MCF 10A (cell line): ENCODE measurements around the gene CARD9. TPM values are rescaled to one million over a fixed set of nuclear protein-coding genes. Genes with fewer than 3 reads are reported as not detected.
"Not testable (repeated sequence)": the region's sequence is repeated elsewhere in the genome, so short reads cannot be mapped to it uniquely, and the experiment has no call there.

Experiments
- BruUV-seq: library from RNA; stranded (reverse); fragments of 400-500 nt; replicated peaks from 2 replicates; lab custom pipeline; 2021; lab: Mats Ljungman, UMichigan
- CTCF ChIA-PET: fragments of 300-600 bp; sonication (Branson Sonifier 250); formaldehyde crosslinking; extraction: SDS; loops from one replicate; lab custom pipeline; 2021; ENCODE audit warnings: antibody characterized with exemption, inconsistent platforms; lab: Yijun Ruan, JAX
- POLR2A ChIA-PET: fragments of 300-600, 350-650 bp; sonication (Branson Sonifier 250); formaldehyde crosslinking; extraction: SDS; loops from one replicate; lab custom pipeline; 2020; ENCODE audit warnings: antibody characterized with exemption, inconsistent platforms; lab: Yijun Ruan, JAX
- DNase-seq: peaks from one replicate; pipeline ENCODE4 v3.0.0-alpha.2; 2018; ENCODE audit not compliant: unreplicated experiment
- H3K27ac Mint-ChIP-seq: one replicate; pipeline ENCODE4 v1.8.0; 2022; ENCODE audit warnings: mild to moderate bottlenecking, low read depth, mixed read lengths; ENCODE audit not compliant: unreplicated experiment
- H3K27me3 Mint-ChIP-seq: one replicate; pipeline ENCODE4 v1.8.0; 2022; ENCODE audit warnings: mixed read lengths; ENCODE audit not compliant: insufficient read depth, unreplicated experiment
- H3K36me3 Mint-ChIP-seq: one replicate; pipeline ENCODE4 v1.8.0; 2022; ENCODE audit warnings: mild to moderate bottlenecking, moderate library complexity, mixed read lengths; ENCODE audit not compliant: insufficient read depth, unreplicated experiment
- H3K4me1 Mint-ChIP-seq: one replicate; pipeline ENCODE4 v1.8.0; 2022; ENCODE audit warnings: mixed read lengths; ENCODE audit not compliant: insufficient read depth, unreplicated experiment
- H3K4me3 Mint-ChIP-seq: one replicate; pipeline ENCODE4 v1.8.0; 2022; ENCODE audit warnings: mild to moderate bottlenecking, moderate library complexity, mixed read lengths; ENCODE audit not compliant: unreplicated experiment
- H3K9me3 Mint-ChIP-seq: one replicate; pipeline ENCODE4 v1.8.0; 2022; ENCODE audit warnings: mixed read lengths; ENCODE audit not compliant: unreplicated experiment
- CTCF ChIP-seq: fragments of 200-600 bp; IDR thresholded peaks from one replicate; pipeline ENCODE4 v1.8.0; 2022; ENCODE audit warnings: antibody characterized with exemption, mild to moderate bottlenecking; ENCODE audit not compliant: unreplicated experiment
- intact Hi-C: fragments of 100-400 bp; cut with micrococcal nuclease; formaldehyde crosslinking; loops from 2 replicates; pipeline ENCODE4 v1.14.1; 2022
- total RNA-seq: library from RNA; stranded (reverse); gene quantifications from 2 replicates; pipeline ENCODE4 v1.2.3, GENCODE V29; 2022

Gene CARD9
- total RNA-seq, 1 experiment from 2014 or later: 0.33 TPM

DNA sequence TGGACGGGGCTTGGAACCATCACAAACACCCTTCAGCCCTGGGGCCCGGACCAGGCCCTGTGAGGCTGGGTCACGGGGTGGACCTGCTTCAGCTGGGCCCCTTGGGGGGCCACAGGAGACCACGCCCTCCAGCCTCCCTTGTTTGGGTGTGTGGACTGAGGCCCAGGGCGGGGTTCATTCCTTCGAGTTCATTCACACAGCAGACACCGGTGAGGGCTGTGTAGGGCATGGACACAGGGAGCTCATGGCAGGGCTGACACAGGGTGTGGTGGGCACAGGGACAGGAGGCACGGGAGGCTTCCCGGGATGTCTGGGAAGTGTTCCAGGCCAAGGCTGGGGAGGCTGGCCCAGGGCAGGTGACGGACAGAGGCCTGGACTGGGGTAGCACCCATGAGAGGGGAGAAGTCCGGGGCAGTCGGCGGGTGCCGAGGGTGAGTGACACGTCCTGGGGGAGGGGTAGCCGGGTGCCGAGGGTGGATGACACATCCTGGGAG is 18.8 kb downstream of the CARD9 start:
- Mint-ChIP-seq H3K36me3 (peaks cover 8% of the 10 kb centered on the region), H3K27me3 (no peaks in the 10 kb centered on the region), H3K4me3 (no peak overlapping the region), H3K9me3 (no peaks in the 10 kb centered on the region), H3K27ac (peak overlapping the region; percentile 54), H3K4me1 (peaks cover 5% of the 10 kb centered on the region)
- no peak for TF ChIP-seq CTCF
- ChIA-PET POLR2A (interaction anchor here (1.0 to 1.6 kb wide), 2 partner anchors 9 to 14 kb away, joined by 4 read pairs; partner anchors contain the start of gene DNLZ), CTCF (interaction anchor here (0.6 kb wide), 1 partner anchor 39 kb away, joined by 4 read pairs; no protein-coding TSS in a partner anchor)
- intact Hi-C loops: no loop called here
- peak; percentile 31 for DNase-seq
- BruUV-seq: no TSS peak

GRCh38 chr9:136353757-136354488 is 19.5 kb downstream of the CARD9 start:
- ChIA-PET CTCF (no interaction called here), POLR2A (interaction anchor here (0.7 to 1.6 kb wide), 3 partner anchors 9 to 15 kb away, joined by 4 read pairs; partner anchors contain the start of gene DNLZ)
- no peak for DNase-seq
- no TSS peak for BruUV-seq
- intact Hi-C loops: no loop called here
- no peaks in the 10 kb centered on the region for H3K9me3 Mint-ChIP-seq
- no peak for TF ChIP-seq CTCF
- H3K36me3 Mint-ChIP-seq: peaks cover 8% of the 10 kb centered on the region
- H3K4me3 Mint-ChIP-seq: no peak overlapping the region
- H3K4me1 Mint-ChIP-seq: peaks cover 5% of the 10 kb centered on the region
- no peaks in the 10 kb centered on the region for H3K27me3 Mint-ChIP-seq
- H3K27ac Mint-ChIP-seq: no peak overlapping the region

DNA sequence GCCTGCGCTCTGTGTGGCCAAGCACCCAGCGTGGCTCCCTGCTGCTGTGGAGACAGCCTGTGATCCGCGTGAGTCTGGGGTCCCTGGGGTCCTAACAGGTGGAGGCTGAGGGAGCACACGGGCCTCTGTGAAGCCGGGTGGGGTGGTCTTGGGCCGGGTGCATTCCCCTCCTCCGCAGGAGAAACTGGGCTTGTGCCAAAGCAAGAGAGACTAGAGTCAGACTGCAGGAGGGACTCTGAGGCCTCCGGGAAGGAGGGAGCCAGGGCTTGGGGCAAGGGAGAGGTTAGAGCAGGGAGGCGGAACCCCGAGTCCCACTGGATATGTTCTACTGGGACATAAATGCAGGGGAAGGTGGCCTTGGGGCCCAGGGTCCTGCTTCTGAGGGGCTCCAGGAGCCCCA is 20.4 kb downstream of the CARD9 start:
- intact Hi-C loops: no loop called here
- Mint-ChIP-seq H3K36me3 (peaks cover 8% of the 10 kb centered on the region), H3K4me3 (no peak overlapping the region), H3K9me3 (no peaks in the 10 kb centered on the region), H3K4me1 (peaks cover 5% of the 10 kb centered on the region), H3K27ac (no peak overlapping the region), H3K27me3 (no peaks in the 10 kb centered on the region)
- BruUV-seq: no TSS peak
- ChIA-PET CTCF (interaction anchor here (0.6 kb wide), 1 partner anchor 200 kb away, joined by 3 read pairs; no protein-coding TSS in a partner anchor), POLR2A (no interaction called here)
- TF ChIP-seq CTCF: no peak
- DNase-seq: no peak

- POLR2A ChIA-PET: interaction anchor here (0.6 kb wide), 1 partner anchor 17 kb away, joined by 3 read pairs; no protein-coding TSS in a partner anchor
- Mint-ChIP-seq H3K36me3 (peaks cover 8% of the 10 kb centered on the region), H3K27me3 (no peaks in the 10 kb centered on the region), H3K4me3 (no peak overlapping the region), H3K27ac (no peak overlapping the region), H3K4me1 (peaks cover 5% of the 10 kb centered on the region), H3K9me3 (no peaks in the 10 kb centered on the region)
- CTCF ChIA-PET: no interaction called here
- TF ChIP-seq CTCF: no peak
- DNase-seq: no peak
- BruUV-seq: no TSS peak
- intact Hi-C loops: no loop called here
Measured at GRCh38 chr9:136352682-136353081, 20.8 kb downstream of the CARD9 start.

DNA sequence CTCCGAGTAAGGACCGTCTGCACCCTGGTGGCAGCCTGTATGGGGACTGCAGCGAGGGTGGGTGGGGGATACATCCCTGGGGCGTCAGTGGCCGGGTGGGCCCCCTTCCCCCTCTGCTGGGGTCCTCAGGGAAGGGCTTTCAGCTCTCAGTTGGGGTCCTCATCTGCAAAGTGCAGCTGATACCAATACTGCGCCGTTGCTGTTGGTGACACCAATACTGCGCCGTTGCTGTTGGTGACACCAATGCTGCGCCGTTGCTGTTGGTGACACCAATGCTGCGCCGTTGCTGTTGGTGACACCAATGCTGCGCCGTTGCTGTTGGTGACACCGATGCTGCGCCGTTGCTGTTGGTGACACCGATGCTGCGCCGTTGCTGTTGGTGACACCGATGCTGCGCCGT is 21.6 kb downstream of the CARD9 start:
- POLR2A ChIA-PET: interaction anchor here (0.6 kb wide), 1 partner anchor 18 kb away, joined by 3 read pairs; no protein-coding TSS in a partner anchor
- intact Hi-C loops, BruUV-seq, H3K4me3 Mint-ChIP-seq, H3K36me3 Mint-ChIP-seq, DNase-seq, H3K9me3 Mint-ChIP-seq, H3K27me3 Mint-ChIP-seq, H3K27ac Mint-ChIP-seq, H3K4me1 Mint-ChIP-seq: not testable (repeated sequence)
- CTCF ChIA-PET: interaction anchor here (0.6 kb wide), 1 partner anchor 1159 kb away, joined by 4 read pairs; no protein-coding TSS in a partner anchor
